Astrocyte (in vitro differentiated cells and primary cell): ENCODE data around the gene SCUBE3. TPM values are rescaled to one million over a fixed set of nuclear protein-coding genes. Genes with fewer than 3 reads are reported as not detected.

ENCODE experiments used
- DNase-seq: peaks from one replicate; pipeline ENCODE4 v3.0.0-alpha.2; 2010; ENCODE audit warnings: low read depth
- FAIRE-seq: peaks from 2 replicates; lab custom pipeline; 2011; peaks lifted over from hg19 to GRCh38; lab: Jason Lieb, UNC
- H2AFZ ChIP-seq: 2 replicates; pipeline ENCODE4 v1.6.0; 2012; ENCODE audit warnings: low read depth, low read length, inconsistent platforms
- H3K27ac ChIP-seq: 2 replicates; pipeline ENCODE4 v1.5.1; 2011; ENCODE audit warnings: low read depth, low read length, inconsistent platforms
- H3K27me3 ChIP-seq: 2 replicates; pipeline ENCODE4 v1.6.0; 2011; ENCODE audit warnings: low read length, inconsistent platforms; ENCODE audit not compliant: insufficient read depth
- H3K36me3 ChIP-seq: 2 replicates; pipeline ENCODE4 v1.5.1; 2011; ENCODE audit warnings: low read length, inconsistent platforms; ENCODE audit not compliant: insufficient read depth
- H3K4me1 ChIP-seq: 2 replicates; pipeline ENCODE4 v1.5.1; 2011; ENCODE audit warnings: low read length, inconsistent platforms; ENCODE audit not compliant: insufficient read depth
- H3K4me2 ChIP-seq: 2 replicates; pipeline ENCODE4 v1.6.0; 2012; ENCODE audit warnings: low read length, inconsistent platforms
- H3K4me3 ChIP-seq: 2 replicates; pipeline ENCODE4 v1.5.1; 2011; ENCODE audit warnings: low read depth, mild to moderate bottlenecking, low read length, inconsistent platforms; ENCODE audit not compliant: insufficient read depth
- H3K79me2 ChIP-seq: 2 replicates; pipeline ENCODE4 v1.6.0; 2012; ENCODE audit warnings: mild to moderate bottlenecking, low read length, inconsistent platforms; ENCODE audit not compliant: insufficient read depth
- H3K9ac ChIP-seq: 2 replicates; pipeline ENCODE4 v1.6.0; 2012; ENCODE audit warnings: mild to moderate bottlenecking, low read length, inconsistent platforms
- H3K9me3 ChIP-seq: 2 replicates; pipeline ENCODE4 v1.5.1; 2012; ENCODE audit warnings: low read depth, mild to moderate bottlenecking, low read length, inconsistent platforms; ENCODE audit not compliant: insufficient read depth
- H4K20me1 ChIP-seq: 2 replicates; pipeline ENCODE4 v1.6.0; 2012; ENCODE audit warnings: low read length, inconsistent platforms; ENCODE audit not compliant: insufficient read depth
- H3K27ac Mint-ChIP-seq: one replicate; pipeline ENCODE4 v1.8.0; 2021; ENCODE audit warnings: mild to moderate bottlenecking, mixed read lengths; ENCODE audit not compliant: unreplicated experiment
- H3K27me3 Mint-ChIP-seq: one replicate; pipeline ENCODE4 v1.8.0; 2021; ENCODE audit warnings: low read depth, mixed read lengths; ENCODE audit not compliant: unreplicated experiment
- H3K36me3 Mint-ChIP-seq: one replicate; pipeline ENCODE4 v1.8.0; 2021; ENCODE audit warnings: low read depth, mixed read lengths; ENCODE audit not compliant: unreplicated experiment
- H3K4me1 Mint-ChIP-seq: one replicate; pipeline ENCODE4 v1.8.0; 2021; ENCODE audit warnings: low read depth, mixed read lengths; ENCODE audit not compliant: unreplicated experiment
- H3K4me3 Mint-ChIP-seq: one replicate; pipeline ENCODE4 v1.8.0; 2021; ENCODE audit warnings: mild to moderate bottlenecking, moderate library complexity, mixed read lengths; ENCODE audit not compliant: unreplicated experiment
- H3K9me3 Mint-ChIP-seq: one replicate; pipeline ENCODE4 v1.8.0; 2021; ENCODE audit warnings: mild to moderate bottlenecking, mixed read lengths; ENCODE audit not compliant: unreplicated experiment
- CTCF ChIP-seq: IDR thresholded peaks from 2 replicates; pipeline ENCODE4 v1.5.1; 2011; ENCODE audit warnings: low read depth, mild to moderate bottlenecking, inconsistent platforms, low read length, moderate library complexity; ENCODE audit not compliant: insufficient read depth
- EZH2 ChIP-seq: IDR thresholded peaks from 2 replicates; pipeline ENCODE4 v1.6.1; 2012; ENCODE audit warnings: mild to moderate bottlenecking, low read length, inconsistent platforms; ENCODE audit not compliant: insufficient read depth
- total RNA-seq: library from RNA; stranded (reverse); gene quantifications from 2 replicates; pipeline ENCODE4 v1.2.1, GENCODE V29; 2021

The SCUBE3 gene
- total RNA-seq, 1 donor from 2014 or later = 10.1 TPM

- Histone ChIP-seq H3K36me3 (no peaks in the 10 kb centered on the region), H3K4me3 (no peak overlapping the region), H3K4me1 (peaks cover 26% of the 10 kb centered on the region), H3K4me2 (peak overlapping the region; percentile 21), H3K9ac (no peak overlapping the region), H2AFZ (no peak overlapping the region), H3K9me3 (no peaks in the 10 kb centered on the region), H3K27me3 (no peaks in the 10 kb centered on the region), H4K20me1 (no peaks in the 10 kb centered on the region), H3K27ac (no peak overlapping the region), H3K79me2 (no peaks in the 10 kb centered on the region)
- H3K9me3 Mint-ChIP-seq = peaks cover 2% of the 10 kb centered on the region
- H3K27ac Mint-ChIP-seq = peak overlapping the region; percentile 1
- H3K4me1 Mint-ChIP-seq = peaks cover 17% of the 10 kb centered on the region
- DNase-seq (no peak), FAIRE-seq (no peak)
- no peaks in the 10 kb centered on the region for H3K27me3 Mint-ChIP-seq
- no peak for TF ChIP-seq CTCF
- no peak for TF ChIP-seq EZH2
- no peak overlapping the region for H3K4me3 Mint-ChIP-seq
- no peaks in the 10 kb centered on the region for H3K36me3 Mint-ChIP-seq
These were observed 29.0 kb upstream of the SCUBE3 start for GRCh38 chr6:35184580-35185301.

- no peak for FAIRE-seq
- H3K27ac Mint-ChIP-seq = no peak overlapping the region
- H2AFZ ChIP-seq = no peak overlapping the region
These were observed 28.5 kb upstream of the SCUBE3 start for GRCh38 chr6:35185302-35185681.

More at GRCh38 chr6:35185302-35185681, 28.5 kb upstream of the SCUBE3 start:
- H3K36me3 Mint-ChIP-seq = no peaks in the 10 kb centered on the region
- no peak overlapping the region for H3K9ac ChIP-seq
- peak; percentile 31 for DNase-seq
- peaks cover 26% of the 10 kb centered on the region for H3K4me1 ChIP-seq
- H3K4me3 Mint-ChIP-seq = no peak overlapping the region
- H3K27me3 ChIP-seq = no peaks in the 10 kb centered on the region
- no peak for TF ChIP-seq CTCF
- TF ChIP-seq EZH2 = no peak
- no peak overlapping the region for H3K4me3 ChIP-seq
- H3K9me3 ChIP-seq = no peaks in the 10 kb centered on the region
- peaks cover 2% of the 10 kb centered on the region for H3K9me3 Mint-ChIP-seq
- no peaks in the 10 kb centered on the region for H3K27me3 Mint-ChIP-seq
- peaks cover 17% of the 10 kb centered on the region for H3K4me1 Mint-ChIP-seq
- no peaks in the 10 kb centered on the region for H4K20me1 ChIP-seq
- H3K79me2 ChIP-seq = no peaks in the 10 kb centered on the region
- no peaks in the 10 kb centered on the region for H3K36me3 ChIP-seq
- H3K4me2 ChIP-seq = peak overlapping the region; percentile 21
- H3K27ac ChIP-seq = no peak overlapping the region
